ENCODE results near the gene NDUFV2. TPM values are rescaled to one million over a fixed set of nuclear protein-coding genes. Genes with fewer than 3 reads are reported as not detected.

Gene NDUFV2
- 100 to 1,000 TPM; 251 to 386 (median 277) TPM for total RNA-seq

- Histone ChIP-seq H3K4me3 (peak within 1 kb of the TSS; percentile 73 to 89 (median 82)), H3K36me3 (no peaks in the 10 kb centered on the region), H3K27me3 (no peaks in the 10 kb centered on the region), H3K27ac (peak within 1 kb of the TSS; percentile 93 to 98 (median 96)), H3K4me1 (peaks cover 42 to 47% of the 10 kb centered on the region in 2 donors), H3K9me3 (no peaks in the 10 kb centered on the region)
- TF ChIP-seq CTCF (IDR thresholded peaks at IDR 0.05 in 4 of 5, conservative IDR thresholded peaks at IDR 0.05 in 1 of 5) = no peak
- TF ChIP-seq POLR2A (IDR thresholded peaks at IDR 0.05) = peak; percentile 92
- intact Hi-C loops (cut with DNase I; ENCODE audit: low total_unique reads) = loop anchor here (1.0 to 2.0 kb wide), 6 partner anchors 30 to 810 kb away; partner anchors contain the start of genes PPP4R1 and TWSG1
- DNase-seq (peak; percentile 95 to 96), ATAC-seq (peak; percentile 89 to 93)
- in situ Hi-C loops (cut with MboI; ENCODE audit: low sequenced_read_pairs in 4 of 4) = loop anchor here in 2 of 4 donors (5.0 to 25.0 kb wide), 2 partner anchors 35 to 1865 kb away; partner anchors contain the start of genes ANKRD12 (in 1 of the 2) and LRRC30 (in 1 of the 2)
Measured at GRCh38 chr18:9102508-9103375, at the start of gene NDUFV2. NDUFV2 (plus strand) TSS chr18:9102699; CDS start chr18:9102744, 45 bp downstream.

- no peak overlapping the region for H3K27ac ChIP-seq
- no peaks in the 10 kb centered on the region for H3K36me3 ChIP-seq
- no peak for TF ChIP-seq CTCF (IDR thresholded peaks at IDR 0.05 in 4 of 5, conservative IDR thresholded peaks at IDR 0.05 in 1 of 5)
- no peak for TF ChIP-seq POLR2A (IDR thresholded peaks at IDR 0.05)
- intact Hi-C loops (cut with DNase I; ENCODE audit: low total_unique reads) (no loop called here), in situ Hi-C loops (cut with MboI; ENCODE audit: low sequenced_read_pairs in 4 of 4) (loop anchor here in 3 of 4 donors (25.0 kb wide), 1 partner anchor 458 kb away; no protein-coding TSS in a partner anchor)
- H3K4me1 ChIP-seq = peaks cover 0 to 8% of the 10 kb centered on the region in 2 donors
- ATAC-seq (no peak), DNase-seq (no peak)
- no peak overlapping the region for H3K4me3 ChIP-seq
- H3K9me3 ChIP-seq = no peaks in the 10 kb centered on the region
- no peaks in the 10 kb centered on the region for H3K27me3 ChIP-seq
Measured at GRCh38 chr18:9053814-9054213, 48.7 kb upstream of the NDUFV2 start.

- Histone ChIP-seq H3K4me3 (no peak overlapping the region), H3K27ac (no peak overlapping the region)
- in situ Hi-C loops (cut with MboI; ENCODE audit: low sequenced_read_pairs in 4 of 4) = loop anchor here in 3 of 4 donors (25.0 kb wide), 1 partner anchor 457 kb away; no protein-coding TSS in a partner anchor
Measured at GRCh38 chr18:9055185-9055584, 47.3 kb upstream of the NDUFV2 start.

GRCh38 chr18:9055626-9056025, 46.9 kb upstream of the NDUFV2 start:
- H3K4me3 ChIP-seq = no peak overlapping the region
- H3K27me3 ChIP-seq = no peaks in the 10 kb centered on the region
- H3K4me1 ChIP-seq = peaks cover 0 to 8% of the 10 kb centered on the region in 2 donors
- ATAC-seq (no peak), DNase-seq (no peak)
- no peaks in the 10 kb centered on the region for H3K9me3 ChIP-seq
- in situ Hi-C loops (cut with MboI; ENCODE audit: low sequenced_read_pairs in 4 of 4) = loop anchor here in 3 of 4 donors (25.0 kb wide), 1 partner anchor 457 kb away; no protein-coding TSS in a partner anchor
- H3K36me3 ChIP-seq = no peaks in the 10 kb centered on the region
- peak overlapping the region in 1 of 4 donors; percentile 15 for H3K27ac ChIP-seq
- intact Hi-C loops (cut with DNase I; ENCODE audit: low total_unique reads) = loop anchor here (5.0 kb wide), 1 partner anchor 38 kb away; no protein-coding TSS in a partner anchor
- TF ChIP-seq CTCF (IDR thresholded peaks at IDR 0.05 in 4 of 5, conservative IDR thresholded peaks at IDR 0.05 in 1 of 5) (no peak), POLR2A (IDR thresholded peaks at IDR 0.05) (no peak)

More at GRCh38 chr18:9055185-9055584, 47.3 kb upstream of the NDUFV2 start:
- intact Hi-C loops (cut with DNase I; ENCODE audit: low total_unique reads) = loop anchor here (5.0 kb wide), 1 partner anchor 38 kb away; no protein-coding TSS in a partner anchor
- H3K9me3 ChIP-seq = no peaks in the 10 kb centered on the region
- no peaks in the 10 kb centered on the region for H3K36me3 ChIP-seq
- no peak for DNase-seq
- H3K27me3 ChIP-seq = no peaks in the 10 kb centered on the region
- TF ChIP-seq POLR2A (IDR thresholded peaks at IDR 0.05) (no peak), CTCF (IDR thresholded peaks at IDR 0.05 in 4 of 5, conservative IDR thresholded peaks at IDR 0.05 in 1 of 5) (no peak)
- peak; percentile 77 to 84 for ATAC-seq
- H3K4me1 ChIP-seq = peaks cover 0 to 8% of the 10 kb centered on the region in 2 donors
